H9 (cell line): ENCODE measurements around the gene ARAP1. TPM values are rescaled to one million over a fixed set of nuclear protein-coding genes. Genes with fewer than 3 reads are reported as not detected.

ENCODE experiments used
- DNase-seq: peaks from one replicate; pipeline ENCODE4 v3.0.0-alpha.2; 2017
- H2AFZ ChIP-seq: one replicate; pipeline ENCODE4 v1.6.1; 2013; ENCODE audit warnings: mild to moderate bottlenecking, low read length, control low read depth, moderate library complexity
- H2AK5ac ChIP-seq: 2 replicates; pipeline ENCODE4 v1.6.1; 2013; ENCODE audit warnings: low read length, control low read depth, mixed read lengths; ENCODE audit not compliant: insufficient read length
- H2BK120ac ChIP-seq: one replicate; pipeline ENCODE4 v1.6.1; 2013; ENCODE audit warnings: low read depth, mild to moderate bottlenecking, low read length, control low read depth, inconsistent platforms; ENCODE audit not compliant: poor library complexity, severe bottlenecking
- H2BK12ac ChIP-seq: 2 replicates; pipeline ENCODE4 v1.6.1; 2013; ENCODE audit warnings: low read length, control low read depth, mixed read lengths, low read depth; ENCODE audit not compliant: insufficient read length
- H2BK15ac ChIP-seq: 2 replicates; pipeline ENCODE4 v1.6.1; 2013; ENCODE audit warnings: low read depth, low read length, control low read depth
- H2BK20ac ChIP-seq: one replicate; pipeline ENCODE4 v1.6.1; 2013; ENCODE audit warnings: low read depth, mild to moderate bottlenecking, low read length, control low read depth, inconsistent platforms; ENCODE audit not compliant: poor library complexity, severe bottlenecking
- H2BK5ac ChIP-seq: 2 replicates; pipeline ENCODE4 v1.6.1; 2013; ENCODE audit warnings: low read length, control low read depth, mixed read lengths; ENCODE audit not compliant: insufficient read length
- H3K14ac ChIP-seq: 2 replicates; pipeline ENCODE4 v1.6.1; 2013; ENCODE audit warnings: low read length, control low read depth; ENCODE audit not compliant: insufficient read depth
- H3K18ac ChIP-seq: 2 replicates; pipeline ENCODE4 v1.6.1; 2013; ENCODE audit warnings: low read depth, mild to moderate bottlenecking, mixed read lengths, low read length, control low read depth; ENCODE audit not compliant: insufficient read length
- H3K23ac ChIP-seq: 2 replicates; pipeline ENCODE4 v1.6.1; 2013; ENCODE audit warnings: low read length, control low read depth, mixed read lengths, low read depth; ENCODE audit not compliant: insufficient read length
- H3K23me2 ChIP-seq: 2 replicates; pipeline ENCODE4 v1.6.1; 2013; ENCODE audit warnings: low read depth, mild to moderate bottlenecking, mixed read lengths, low read length, control low read depth; ENCODE audit not compliant: insufficient read length, poor library complexity, severe bottlenecking
- H3K27ac ChIP-seq: 2 replicates; pipeline ENCODE4 v1.5.1; 2013; ENCODE audit warnings: low read length, control low read depth, mixed read lengths, low read depth; ENCODE audit not compliant: insufficient read length
- H3K27me3 ChIP-seq: 2 replicates; pipeline ENCODE4 v1.6.1; 2013; ENCODE audit warnings: low read length, control low read depth, inconsistent platforms; ENCODE audit not compliant: insufficient read depth
- H3K4ac ChIP-seq: 2 replicates; pipeline ENCODE4 v1.6.1; 2013; ENCODE audit warnings: low read depth, mild to moderate bottlenecking, control low read depth, inconsistent platforms, low read length, moderate library complexity
- H3K4me1 ChIP-seq: 2 replicates; pipeline ENCODE4 v1.6.1; 2013; ENCODE audit warnings: low read length, control low read depth, inconsistent platforms; ENCODE audit not compliant: insufficient read depth
- H3K4me2 ChIP-seq: 2 replicates; pipeline ENCODE4 v1.6.1; 2013; ENCODE audit warnings: low read length, control low read depth, mixed read lengths; ENCODE audit not compliant: insufficient read length, insufficient read depth
- H3K56ac ChIP-seq: 2 replicates; pipeline ENCODE4 v1.6.1; 2013; ENCODE audit warnings: low read depth, mild to moderate bottlenecking, mixed read lengths, low read length, control low read depth; ENCODE audit not compliant: insufficient read length
- H3K79me1 ChIP-seq: 2 replicates; pipeline ENCODE4 v1.6.1; 2013; ENCODE audit warnings: low read depth, mild to moderate bottlenecking, moderate library complexity, low read length, control low read depth, inconsistent platforms; ENCODE audit not compliant: insufficient read depth, poor library complexity, severe bottlenecking
- H3K79me2 ChIP-seq: 2 replicates; pipeline ENCODE4 v1.6.1; 2013; ENCODE audit warnings: low read length, control low read depth, inconsistent platforms; ENCODE audit not compliant: insufficient read depth
- H3K9ac ChIP-seq: 2 replicates; pipeline ENCODE4 v1.6.1; 2013; ENCODE audit warnings: low read length, control low read depth, mixed read lengths; ENCODE audit not compliant: insufficient read length; ENCODE audit errors: extremely low read depth
- H3K9me3 ChIP-seq: one replicate; pipeline ENCODE4 v1.6.1; 2013; ENCODE audit warnings: low read depth, low read length, inconsistent platforms; ENCODE audit not compliant: control insufficient read depth
- H3T11ph ChIP-seq: one replicate; pipeline ENCODE4 v1.6.1; 2013; ENCODE audit warnings: mild to moderate bottlenecking, low read length, control low read depth, inconsistent platforms
- H4K20me1 ChIP-seq: one replicate; pipeline ENCODE4 v1.6.1; 2013; ENCODE audit not compliant: control insufficient read depth, insufficient read length, insufficient read depth
- H4K5ac ChIP-seq: 2 replicates; pipeline ENCODE4 v1.6.1; 2013; ENCODE audit warnings: low read depth, mild to moderate bottlenecking, mixed read lengths, low read length, control low read depth; ENCODE audit not compliant: insufficient read length
- H4K8ac ChIP-seq: replicated peaks from 2 replicates; pipeline ENCODE4 v1.6.1; 2013; ENCODE audit warnings: low read length, control low read depth, mixed read lengths, low read depth; ENCODE audit not compliant: insufficient read length
- H4K91ac ChIP-seq: 2 replicates; pipeline ENCODE4 v1.6.1; 2013; ENCODE audit warnings: low read depth, mild to moderate bottlenecking, moderate library complexity, mixed read lengths, low read length, control low read depth; ENCODE audit not compliant: insufficient read length
- H3K27ac Mint-ChIP-seq, 3 experiments: 2 replicates in 2 of 3; 3 replicates in 1 of 3; pipeline ENCODE4 v1.8.0; 2020 to 2021; ENCODE audit warnings: mixed read lengths in 3 of 3, mild to moderate bottlenecking in 1 of 3, moderate library complexity in 1 of 3
- H3K27me3 Mint-ChIP-seq: 2 replicates; pipeline ENCODE4 v1.8.0; 2021; ENCODE audit warnings: low read depth, mild to moderate bottlenecking, moderate library complexity, mixed read lengths
- H3K36me3 Mint-ChIP-seq, 3 experiments: 2 replicates in 2 of 3; 3 replicates in 1 of 3; pipeline ENCODE4 v1.8.0; 2020 to 2021; ENCODE audit warnings: low read depth in 3 of 3, mixed read lengths in 3 of 3; ENCODE audit not compliant: insufficient read depth in 1 of 3
- H3K4me1 Mint-ChIP-seq, 2 experiments: 2 replicates each; pipeline ENCODE4 v1.8.0; 2020; ENCODE audit warnings: mixed read lengths in 2 of 2
- H3K4me3 Mint-ChIP-seq, 2 experiments: 2 replicates in 1 of 2; 3 replicates in 1 of 2; pipeline ENCODE4 v1.8.0; 2020 to 2021; ENCODE audit warnings: mild to moderate bottlenecking in 2 of 2, mixed read lengths in 2 of 2, moderate library complexity in 1 of 2
- H3K9me3 Mint-ChIP-seq, 2 experiments: 2 replicates in 1 of 2; 3 replicates in 1 of 2; pipeline ENCODE4 v1.8.0; 2020; ENCODE audit warnings: mild to moderate bottlenecking in 2 of 2, mixed read lengths in 2 of 2, moderate library complexity in 1 of 2
- CTCF ChIP-seq: fragments of 200-600 bp; sonication (generic); conservative IDR thresholded peaks from 3 replicates; pipeline ENCODE4 v1.8.0; 2021; ENCODE audit warnings: antibody characterized with exemption, mild to moderate bottlenecking
- WGBS: extraction: QIAGEN DNeasy Blood & Tissue Kit; methylation state at CpG from one replicate; pipeline ENCODE4 v1.1.7; 2013; ENCODE audit warnings: missing lambda C conversion rate, low lambda C conversion rate, mixed read lengths; ENCODE audit not compliant: insufficient read length; ENCODE audit errors: extremely low coverage; 5-methylcytosine and 5-hydroxymethylcytosine counted together
- total RNA-seq: library from RNA; stranded (reverse); gene quantifications from 2 replicates; pipeline ENCODE4 v1.2.1, GENCODE V29; 2021

The ARAP1 gene
- total RNA-seq, 1 experiment from 2014 or later = 59.4 TPM

DNA sequence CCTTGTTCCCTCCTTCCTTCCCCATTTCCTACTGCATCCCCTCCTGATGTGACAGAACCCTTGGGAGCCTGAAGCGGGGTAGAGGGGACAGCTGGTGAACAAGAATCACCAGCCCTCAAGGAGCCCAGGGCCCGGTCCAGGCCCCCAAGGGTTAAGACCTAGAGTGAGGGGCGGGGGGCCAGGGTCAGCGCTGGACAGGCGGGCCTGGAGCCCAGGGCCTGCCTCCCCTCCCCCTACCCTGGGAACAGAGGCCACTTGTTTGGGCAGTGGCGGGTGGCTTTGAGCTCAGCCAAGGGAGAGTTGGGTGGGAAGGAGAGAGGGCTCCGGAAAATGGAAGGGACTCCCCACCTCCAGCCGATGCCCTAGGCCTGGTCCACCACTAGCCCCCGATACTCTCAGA, 2.1 kb downstream of the ARAP1 start:
- H3K56ac ChIP-seq = no peak overlapping the region
- no peak overlapping the region for H2AFZ ChIP-seq
- H2BK120ac ChIP-seq = no peak overlapping the region
- DNase-seq = no peak
- peaks cover 2% of the 10 kb centered on the region for H4K20me1 ChIP-seq
- WGBS = no CpG with 5 or more reads among the region's 9 CpGs
- no peak for TF ChIP-seq CTCF
- no peak overlapping the region for H4K5ac ChIP-seq
- peaks cover 21 to 30% of the 10 kb centered on the region in 2 experiments for H3K4me1 Mint-ChIP-seq
- H3K79me2 ChIP-seq = peaks cover 11% of the 10 kb centered on the region; the same call in 1 of the 2 replicates
- H3K9ac ChIP-seq = no peak overlapping the region
- H3K27me3 Mint-ChIP-seq = no peaks in the 10 kb centered on the region
- no peak overlapping the region for H2BK12ac ChIP-seq
- no peak overlapping the region for H4K91ac ChIP-seq
- no peaks in the 10 kb centered on the region for H3K9me3 ChIP-seq
- H3K27ac Mint-ChIP-seq = no peak overlapping the region; a peak in 1 of 7 replicates
- H3K36me3 Mint-ChIP-seq = peaks cover 3 to 8% (median 7%) of the 10 kb centered on the region in 3 experiments; a peak in 6 of 7 replicates
- no peak overlapping the region for H4K8ac ChIP-seq
- no peak overlapping the region for H3K4me2 ChIP-seq
- no peak overlapping the region for H2BK20ac ChIP-seq
- H3K14ac ChIP-seq = no peak overlapping the region; the same call in 1 of the 2 replicates
- no peak overlapping the region for H3K18ac ChIP-seq
- H3K4ac ChIP-seq = no peak overlapping the region
- no peaks in the 10 kb centered on the region; the same call in 1 of the 2 replicates for H3K4me1 ChIP-seq
- peak overlapping the region in 1 of 2 experiments; percentile 20; a peak in 1 of 5 replicates for H3K4me3 Mint-ChIP-seq
- no peak overlapping the region for H2AK5ac ChIP-seq
- H2BK5ac ChIP-seq = no peak overlapping the region
- H3K79me1 ChIP-seq = peaks cover 7% of the 10 kb centered on the region
- no peaks in the 10 kb centered on the region; a peak in 1 of 5 replicates for H3K9me3 Mint-ChIP-seq
- peaks cover 4% of the 10 kb centered on the region for H3K23me2 ChIP-seq
- H3K27me3 ChIP-seq = no peaks in the 10 kb centered on the region
- H3T11ph ChIP-seq = no peak overlapping the region
- no peak overlapping the region for H3K23ac ChIP-seq
- H2BK15ac ChIP-seq = no peak overlapping the region
- H3K27ac ChIP-seq = no peak overlapping the region
